ENCODE results near the gene CLCF1. TPM values are rescaled to one million over a fixed set of nuclear protein-coding genes. Genes with fewer than 3 reads are reported as not detected.

The CLCF1 gene
- total and polyA plus RNA-seq, 2 of the 13 experiments (the other 11 are each of a cell fraction or from before 2014, with no cell fraction given) = 0.49 to 0.78 TPM

GRCh38 chr11:67373648-67374570, 511 bp upstream of the CLCF1 start (continued):
- no peak for TF ChIP-seq ZMYM3 (CRISPR knock-in tag; IDR thresholded peaks at IDR 0.05)
- no peak for TF ChIP-seq MEF2D (CRISPR knock-in tag; IDR thresholded peaks at IDR 0.05)
- no peak for TF ChIP-seq MED8 (CRISPR knock-in tag; IDR thresholded peaks at IDR 0.05; ENCODE audit: insufficient replicate concordance)
- TF ChIP-seq ZBTB44 (CRISPR knock-in tag; IDR thresholded peaks at IDR 0.05) = no peak
- TF ChIP-seq ZNF564 (CRISPR knock-in tag; IDR thresholded peaks at IDR 0.05) = no peak
- TF ChIP-seq ZNF788 (CRISPR knock-in tag; IDR thresholded peaks at IDR 0.05; ENCODE audit: borderline replicate concordance) = no peak; the same call in 1 of the 2 replicates
- TF ChIP-seq REXO4 (CRISPR knock-in tag; IDR thresholded peaks at IDR 0.05; ENCODE audit: borderline replicate concordance) = no peak
- TF ChIP-seq UBTF (CRISPR knock-in tag; IDR thresholded peaks at IDR 0.05) = peak; percentile 40; the same call in 1 of the 2 replicates
- TF ChIP-seq SNAPC5 (CRISPR knock-in tag; IDR thresholded peaks at IDR 0.05; ENCODE audit: borderline replicate concordance) = no peak
- no peak for TF ChIP-seq RERE (CRISPR knock-in tag; IDR thresholded peaks at IDR 0.05; ENCODE audit: low read depth)
- no peak for TF ChIP-seq WIZ (CRISPR knock-in tag; IDR thresholded peaks at IDR 0.05)
- TF ChIP-seq ZNF382 (CRISPR knock-in tag; IDR thresholded peaks at IDR 0.05; ENCODE audit: borderline replicate concordance) = no peak
- no peak for TF ChIP-seq MATR3 (CRISPR knock-in tag; IDR thresholded peaks at IDR 0.05)
- no peak for TF ChIP-seq ZSCAN12 (CRISPR knock-in tag; IDR thresholded peaks at IDR 0.05)
- TF ChIP-seq ZNF672 (CRISPR knock-in tag; IDR thresholded peaks at IDR 0.05) = no peak
- peak; percentile 33; the same call in 1 of the 2 replicates for TF ChIP-seq ZNF777 (CRISPR knock-in tag; IDR thresholded peaks at IDR 0.05)
- TF ChIP-seq ZNF703 (CRISPR knock-in tag; IDR thresholded peaks at IDR 0.05; ENCODE audit: borderline replicate concordance) = no peak
- TF ChIP-seq MLLT10 (CRISPR knock-in tag; IDR thresholded peaks at IDR 0.05) = no peak
- no peak for TF ChIP-seq POGZ (CRISPR knock-in tag; IDR thresholded peaks at IDR 0.05)
- 0 out of 2 replicates have a peak, but pooled peaks have one; percentile 46 for TF ChIP-seq ZNF567 (CRISPR knock-in tag; IDR thresholded peaks at IDR 0.05; ENCODE audit: borderline replicate concordance)

Data from HepG2 (cell line).